ENCODE measurements around the gene POLD2. TPM values are rescaled to one million over a fixed set of nuclear protein-coding genes. Genes with fewer than 3 reads are reported as not detected.

POLD2 gene
- total and polyA plus RNA-seq, 2 of the 13 experiments (the other 11 are each of a cell fraction or from before 2014, with no cell fraction given): 87.6 to 95.1 TPM

DNA sequence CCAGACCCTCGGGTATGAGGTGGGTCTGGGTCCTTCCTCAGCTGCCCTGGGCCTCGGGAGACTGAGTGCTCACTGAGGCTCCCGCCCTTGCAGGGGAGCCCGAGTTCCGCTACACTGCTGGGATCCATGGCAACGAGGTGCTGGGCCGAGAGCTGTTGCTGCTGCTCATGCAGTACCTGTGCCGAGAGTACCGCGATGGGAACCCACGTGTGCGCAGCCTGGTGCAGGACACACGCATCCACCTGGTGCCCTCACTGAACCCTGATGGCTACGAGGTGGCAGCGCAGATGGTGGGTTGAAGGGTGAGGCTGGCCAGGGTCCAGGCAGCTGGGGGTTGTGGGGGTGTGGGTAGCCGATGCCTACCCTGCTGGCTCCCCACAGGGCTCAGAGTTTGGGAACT, 11.6 kb downstream of the POLD2 start (continued):
- no peak for TF ChIP-seq ZNF572 (CRISPR knock-in tag; IDR thresholded peaks at IDR 0.05)

- peaks cover 6 to 26% of the 10 kb centered on the region in 2 experiments; a peak in 4 of 5 replicates for H3K27me3 ChIP-seq (ENCODE audit: control insufficient read depth in 1 of 2, insufficient read depth in 2 of 2, low read length in 2 of 2)
- POLR2A ChIA-PET: interaction anchor here (2.3 kb wide), 1 partner anchor 10 kb away, joined by 5 read pairs; no protein-coding TSS in a partner anchor
- CTCF ChIA-PET (ENCODE audit: low intra/inter-chr PET ratio, low total read pairs): no interaction called here
- ATAC-seq (peak; percentile 9; the same call in 2 of the 3 replicates), DNase-seq (ENCODE audit: low spot score) (no peak), FAIRE-seq (no peak)
- peaks cover 7 to 13% of the 10 kb centered on the region in 2 experiments; a peak in 3 of 5 replicates for H3K36me3 ChIP-seq (replicated peaks in 1 of 2; ENCODE audit: control insufficient read depth in 1 of 2, insufficient read depth in 2 of 2, low read length in 2 of 2)
- H4K20me1 ChIP-seq (ENCODE audit: insufficient read depth, low read length): no peaks in the 10 kb centered on the region
- H3K4me3 ChIP-seq (replicated peaks in 1 of 3; ENCODE audit: insufficient read depth in 1 of 3, low read depth in 2 of 3, low read length in 3 of 3): no peak overlapping the region
- intact Hi-C loops (cut with micrococcal nuclease; ENCODE audit: unreplicated experiment) (no loop called here), in situ Hi-C loops (cut with HindIII; ENCODE audit: extremely low pct_ligation_motif_present, low pct_unique_long_range_greater_than_20kb) (no loop called here)
- TF ChIP-seq ZNF160 (CRISPR knock-in tag; IDR thresholded peaks at IDR 0.05): no peak
- TF ChIP-seq ESRRA (CRISPR knock-in tag; IDR thresholded peaks at IDR 0.05; ENCODE audit: low read depth): no peak
- no peak for TF ChIP-seq PHB2 (IDR thresholded peaks at IDR 0.05; ENCODE audit: partially characterized antibody)
- TF ChIP-seq ATF7-NPFF (CRISPR knock-in tag; IDR thresholded peaks at IDR 0.05; ENCODE audit: low read depth): no peak
- TF ChIP-seq, protein P1, sequence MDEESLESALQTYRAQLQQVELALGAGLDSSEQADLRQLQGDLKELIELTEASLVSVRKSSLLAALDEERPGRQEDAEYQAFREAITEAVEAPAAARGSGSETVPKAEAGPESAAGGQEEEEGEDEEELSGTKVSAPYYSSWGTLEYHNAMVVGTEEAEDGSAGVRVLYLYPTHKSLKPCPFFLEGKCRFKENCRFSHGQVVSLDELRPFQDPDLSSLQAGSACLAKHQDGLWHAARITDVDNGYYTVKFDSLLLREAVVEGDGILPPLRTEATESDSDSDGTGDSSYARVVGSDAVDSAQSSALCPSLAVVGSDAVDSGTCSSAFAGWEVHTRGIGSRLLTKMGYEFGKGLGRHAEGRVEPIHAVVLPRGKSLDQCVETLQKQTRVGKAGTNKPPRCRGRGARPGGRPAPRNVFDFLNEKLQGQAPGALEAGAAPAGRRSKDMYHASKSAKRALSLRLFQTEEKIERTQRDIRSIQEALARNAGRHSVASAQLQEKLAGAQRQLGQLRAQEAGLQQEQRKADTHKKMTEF (CRISPR knock-in tag; IDR thresholded peaks at IDR 0.05): no peak
- TF ChIP-seq GABPB1 (CRISPR knock-in tag; IDR thresholded peaks at IDR 0.05): no peak
- no peak for TF ChIP-seq RBM22 (optimal IDR thresholded peaks at IDR 0.05; ENCODE audit: low read length)
- no peak for TF ChIP-seq KDM3A (CRISPR knock-in tag; IDR thresholded peaks at IDR 0.05; ENCODE audit: low read depth)
- TF ChIP-seq ZNF235 (CRISPR knock-in tag; IDR thresholded peaks at IDR 0.05; ENCODE audit: borderline replicate concordance): no peak
- TF ChIP-seq ZFP82 (CRISPR knock-in tag; IDR thresholded peaks at IDR 0.05; ENCODE audit: borderline replicate concordance): no peak
- no peaks in the 10 kb centered on the region for H3K9me3 ChIP-seq (ENCODE audit: low read length)
- H3K79me2 ChIP-seq (ENCODE audit: insufficient read depth, low read length): no peaks in the 10 kb centered on the region
- 41% methylated on average over 10 of the region's 27 CpGs for WGBS (ENCODE audit: low lambda C conversion rate)
- H3K4me1 ChIP-seq (ENCODE audit: insufficient read depth, low read length): no peaks in the 10 kb centered on the region
- no peak overlapping the region for H2AFZ ChIP-seq (ENCODE audit: low read length)
- H3K27ac ChIP-seq (ENCODE audit: extremely low read length, insufficient read depth, low read length): no peak overlapping the region
- H3K4me2 ChIP-seq (ENCODE audit: low read depth, low read length): no peak overlapping the region
- H3K9ac ChIP-seq (ENCODE audit: insufficient read depth, low read depth, low read length): no peak overlapping the region
- BruUV-seq (replicated peaks): no TSS peak
Measured at GRCh38 chr7:44110719-44111635, 12.4 kb downstream of the POLD2 start.
